A549 (cell line): Measurements from ENCODE around the gene RAPGEF2.

Experiments
- CEBPB ChIP-seq, 2 experiments: fragments of >200 bp in 1 of 2; sonication (Bioruptor Twin) in 1 of 2; formaldehyde crosslinking in 1 of 2; IDR thresholded peaks; 2 replicates each; pipeline ENCODE4 v1.6.1; 2012 to 2016
- CHD4 ChIP-seq: fragments of 200-600 bp; sonication (generic); IDR thresholded peaks from 2 replicates; pipeline ENCODE4 v1.6.1; 2016; ENCODE audit warnings: antibody characterized with exemption, mild to moderate bottlenecking, borderline replicate concordance
- E2F6 ChIP-seq: IDR thresholded peaks from 2 replicates; pipeline ENCODE4 v1.6.1; 2012; ENCODE audit warnings: low read depth, borderline replicate concordance
- MAFK ChIP-seq: fragments of 450-650 bp; IDR thresholded peaks from 2 replicates; pipeline ENCODE4 v1.6.1; 2014; ENCODE audit not compliant: partially characterized antibody
- MYC ChIP-seq: IDR thresholded peaks from 2 replicates; pipeline ENCODE4 v1.6.1; 2012; ENCODE audit warnings: mild to moderate bottlenecking, inconsistent platforms, low read length, improper control_type of control experiment, borderline replicate concordance
- NPAS2 ChIP-seq: fragments of 250-450 bp; sonication (Bioruptor Pico); IDR thresholded peaks from 2 replicates; pipeline ENCODE4 v1.8.0; 2022; ENCODE audit warnings: mild to moderate bottlenecking, moderate library complexity, borderline replicate concordance
- PHF8 ChIP-seq: fragments of 200-600 bp; sonication (generic); IDR thresholded peaks from 2 replicates; pipeline ENCODE4 v1.6.1; 2016; ENCODE audit warnings: low read depth, mild to moderate bottlenecking, antibody characterized with exemption, moderate library complexity, borderline replicate concordance
- POLR2A ChIP-seq: IDR thresholded peaks from 2 replicates; pipeline ENCODE4 v1.6.1; 2012; ENCODE audit warnings: mild to moderate bottlenecking, low read length
- RNF2 ChIP-seq: fragments of 200-600 bp; sonication (generic); IDR thresholded peaks from 2 replicates; pipeline ENCODE4 v1.6.1; 2016; ENCODE audit warnings: low read depth, mild to moderate bottlenecking, antibody characterized with exemption, moderate library complexity, borderline replicate concordance
- TP53 ChIP-seq: fragments of 250-450 bp; sonication (Bioruptor Pico); IDR thresholded peaks from 2 replicates; pipeline ENCODE4 v1.5.0; 2021; ENCODE audit warnings: mild to moderate bottlenecking, moderate library complexity
- TF ChIP-seq, protein P1 (sequence below): fragments of >200 bp; sonication (Bioruptor Twin); formaldehyde crosslinking; IDR thresholded peaks from 3 replicates; pipeline ENCODE4 v1.5.1; 2016
- TF ChIP-seq, protein P2 (sequence below): fragments of 250-450 bp; sonication (Bioruptor Pico); IDR thresholded peaks from 2 replicates; pipeline ENCODE4 v1.5.0; 2021; ENCODE audit warnings: mild to moderate bottlenecking, moderate library complexity, borderline replicate concordance

DNA sequence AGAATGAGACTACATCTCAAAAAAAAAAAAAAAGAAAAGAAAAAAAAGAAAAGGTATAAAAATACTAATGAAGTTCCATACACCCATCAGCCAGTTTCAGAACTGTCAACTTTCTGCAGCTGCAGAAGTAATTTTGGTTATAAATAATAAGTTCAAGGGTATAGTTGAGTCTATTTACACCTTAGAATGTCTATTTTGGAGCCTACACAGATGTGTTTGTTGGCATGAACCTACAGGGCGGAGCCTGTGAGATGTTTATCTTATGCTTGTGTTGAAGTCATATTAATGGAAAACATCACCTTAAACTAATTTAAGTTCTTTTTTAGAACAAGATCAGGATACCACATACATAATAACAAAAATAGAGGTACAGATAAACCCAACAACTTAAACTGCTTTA lies 85.8 kb downstream of the RAPGEF2 start:
- TF ChIP-seq, protein P1, sequence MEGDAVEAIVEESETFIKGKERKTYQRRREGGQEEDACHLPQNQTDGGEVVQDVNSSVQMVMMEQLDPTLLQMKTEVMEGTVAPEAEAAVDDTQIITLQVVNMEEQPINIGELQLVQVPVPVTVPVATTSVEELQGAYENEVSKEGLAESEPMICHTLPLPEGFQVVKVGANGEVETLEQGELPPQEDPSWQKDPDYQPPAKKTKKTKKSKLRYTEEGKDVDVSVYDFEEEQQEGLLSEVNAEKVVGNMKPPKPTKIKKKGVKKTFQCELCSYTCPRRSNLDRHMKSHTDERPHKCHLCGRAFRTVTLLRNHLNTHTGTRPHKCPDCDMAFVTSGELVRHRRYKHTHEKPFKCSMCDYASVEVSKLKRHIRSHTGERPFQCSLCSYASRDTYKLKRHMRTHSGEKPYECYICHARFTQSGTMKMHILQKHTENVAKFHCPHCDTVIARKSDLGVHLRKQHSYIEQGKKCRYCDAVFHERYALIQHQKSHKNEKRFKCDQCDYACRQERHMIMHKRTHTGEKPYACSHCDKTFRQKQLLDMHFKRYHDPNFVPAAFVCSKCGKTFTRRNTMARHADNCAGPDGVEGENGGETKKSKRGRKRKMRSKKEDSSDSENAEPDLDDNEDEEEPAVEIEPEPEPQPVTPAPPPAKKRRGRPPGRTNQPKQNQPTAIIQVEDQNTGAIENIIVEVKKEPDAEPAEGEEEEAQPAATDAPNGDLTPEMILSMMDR = no peak
- TF ChIP-seq CHD4 (no peak), PHF8 (no peak), CEBPB (IDR thresholded peaks at IDR 0.05) (no peak), MAFK (no peak), MYC (no peak), RNF2 (no peak), POLR2A (no peak), E2F6 (no peak), TP53 (no peak), NPAS2 (CRISPR knock-in tag) (no peak)
- TF ChIP-seq, protein P2, sequence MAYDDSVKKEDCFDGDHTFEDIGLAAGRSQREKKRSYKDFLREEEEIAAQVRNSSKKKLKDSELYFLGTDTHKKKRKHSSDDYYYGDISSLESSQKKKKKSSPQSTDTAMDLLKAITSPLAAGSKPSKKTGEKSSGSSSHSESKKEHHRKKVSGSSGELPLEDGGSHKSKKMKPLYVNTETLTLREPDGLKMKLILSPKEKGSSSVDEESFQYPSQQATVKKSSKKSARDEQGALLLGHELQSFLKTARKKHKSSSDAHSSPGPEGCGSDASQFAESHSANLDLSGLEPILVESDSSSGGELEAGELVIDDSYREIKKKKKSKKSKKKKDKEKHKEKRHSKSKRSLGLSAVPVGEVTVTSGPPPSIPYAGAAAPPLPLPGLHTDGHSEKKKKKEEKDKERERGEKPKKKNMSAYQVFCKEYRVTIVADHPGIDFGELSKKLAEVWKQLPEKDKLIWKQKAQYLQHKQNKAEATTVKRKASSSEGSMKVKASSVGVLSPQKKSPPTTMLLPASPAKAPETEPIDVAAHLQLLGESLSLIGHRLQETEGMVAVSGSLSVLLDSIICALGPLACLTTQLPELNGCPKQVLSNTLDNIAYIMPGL = no peak
